Parathyroid adenoma (tissue), 2 donors: ENCODE results near the gene ERLIN1.
A peak's percentile ranks its signal among the peaks of the same experiment; 100 is the strongest.

Source experiments
- H2AFZ ChIP-seq: fragments of 300-600 bp; sonication (generic); one replicate; pipeline ENCODE4 v1.7.0; 2017; ENCODE audit warnings: antibody characterized with exemption, mild to moderate bottlenecking
- H3K27ac ChIP-seq: fragments of 300-600 bp; sonication (generic); one replicate; pipeline ENCODE4 v1.7.0; 2017
- H3K27me3 ChIP-seq: fragments of 300-600 bp; sonication (generic); one replicate; pipeline ENCODE4 v1.7.0; 2017; ENCODE audit warnings: low read length; ENCODE audit not compliant: control insufficient read depth, insufficient read depth
- H3K36me3 ChIP-seq: fragments of 300-600 bp; sonication (generic); one replicate; pipeline ENCODE4 v1.7.0; 2017; ENCODE audit warnings: low read length; ENCODE audit not compliant: control insufficient read depth, insufficient read depth
- H3K4me1 ChIP-seq: fragments of 300-600 bp; sonication (generic); one replicate; pipeline ENCODE4 v1.7.0; 2017; ENCODE audit warnings: control low read depth
- H3K4me2 ChIP-seq: fragments of 300-600 bp; sonication (generic); one replicate; pipeline ENCODE4 v1.7.0; 2017; ENCODE audit warnings: low read length
- H3K4me3 ChIP-seq: fragments of 300-600 bp; sonication (generic); one replicate; pipeline ENCODE4 v1.7.0; 2017; ENCODE audit warnings: low read depth, low read length
- H3K79me2 ChIP-seq: fragments of 300-600 bp; sonication (generic); one replicate; pipeline ENCODE4 v1.7.0; 2017; ENCODE audit warnings: control low read depth
- H3K9ac ChIP-seq: fragments of 300-600 bp; sonication (generic); one replicate; pipeline ENCODE4 v1.7.0; 2017; ENCODE audit warnings: mild to moderate bottlenecking
- H3K9me3 ChIP-seq: fragments of 300-600 bp; sonication (generic); one replicate; pipeline ENCODE4 v1.7.0; 2017; ENCODE audit warnings: low read length; ENCODE audit not compliant: control insufficient read depth
- CTCF ChIP-seq: fragments of 300-600 bp; sonication (generic); IDR thresholded peaks from one replicate; pipeline ENCODE4 v1.7.0; 2017; ENCODE audit warnings: antibody characterized with exemption, mild to moderate bottlenecking
- donor health status: primary hyperparathyroidism.

ERLIN1 gene

GRCh38 chr10:100167553-100168312 is 18.1 kb downstream of the ERLIN1 start:
- Histone ChIP-seq H3K27ac (peak overlapping the region; percentile 6), H3K79me2 (peaks cover 9% of the 10 kb centered on the region)

GRCh38 chr10:100163704-100164621 is 21.9 kb downstream of the ERLIN1 start:
- H2AFZ ChIP-seq, result no peak overlapping the region
- H3K9ac ChIP-seq, result no peak overlapping the region
- no peaks in the 10 kb centered on the region for H3K27me3 ChIP-seq
- peaks cover 4% of the 10 kb centered on the region for H3K4me1 ChIP-seq
- no peak overlapping the region for H3K27ac ChIP-seq
- H3K4me2 ChIP-seq, result no peak overlapping the region
- H3K4me3 ChIP-seq, result no peak overlapping the region
- peaks cover 11% of the 10 kb centered on the region for H3K79me2 ChIP-seq
- TF ChIP-seq CTCF, result no peak
- no peaks in the 10 kb centered on the region for H3K9me3 ChIP-seq
- no peaks in the 10 kb centered on the region for H3K36me3 ChIP-seq

More at GRCh38 chr10:100167553-100168312, 18.1 kb downstream of the ERLIN1 start:
- no peak overlapping the region for H3K4me3 ChIP-seq
- no peak overlapping the region for H2AFZ ChIP-seq
- no peaks in the 10 kb centered on the region for H3K9me3 ChIP-seq
- H3K4me2 ChIP-seq, result no peak overlapping the region
- TF ChIP-seq CTCF, result no peak
- H3K27me3 ChIP-seq, result no peaks in the 10 kb centered on the region
- H3K36me3 ChIP-seq, result no peaks in the 10 kb centered on the region
- H3K4me1 ChIP-seq, result peaks cover 4% of the 10 kb centered on the region
- no peak overlapping the region for H3K9ac ChIP-seq

GRCh38 chr10:100162696-100163095 is 23.1 kb downstream of the ERLIN1 start:
- Histone ChIP-seq H3K9ac (no peak overlapping the region), H3K27ac (no peak overlapping the region), H3K36me3 (no peaks in the 10 kb centered on the region), H2AFZ (no peak overlapping the region), H3K4me2 (no peak overlapping the region), H3K4me3 (no peak overlapping the region), H3K79me2 (peaks cover 13% of the 10 kb centered on the region), H3K9me3 (no peaks in the 10 kb centered on the region), H3K27me3 (no peaks in the 10 kb centered on the region), H3K4me1 (peaks cover 2% of the 10 kb centered on the region)
- TF ChIP-seq CTCF, result no peak

GRCh38 chr10:100158044-100158805 is 27.6 kb downstream of the ERLIN1 start:
- Histone ChIP-seq H3K27me3 (no peaks in the 10 kb centered on the region), H2AFZ (no peak overlapping the region), H3K9me3 (no peaks in the 10 kb centered on the region), H3K27ac (no peak overlapping the region), H3K9ac (no peak overlapping the region), H3K4me1 (peaks cover 11% of the 10 kb centered on the region), H3K4me2 (no peak overlapping the region), H3K79me2 (peaks cover 11% of the 10 kb centered on the region), H3K4me3 (no peak overlapping the region), H3K36me3 (no peaks in the 10 kb centered on the region)
- TF ChIP-seq CTCF, result no peak
